VCaP (cell line): ENCODE results near the gene ILF3.

ENCODE experiments used
- H3K27ac ChIP-seq: fragments of 450-650 bp; 2 replicates; pipeline ENCODE4 v1.5.1; 2017
- TF ChIP-seq, protein P1 (sequence below): fragments of 450-650 bp; conservative IDR thresholded peaks from 2 replicates; pipeline ENCODE4 v1.5.1; 2017; ENCODE audit warnings: mild to moderate bottlenecking, moderate library complexity

ILF3 gene

GRCh38 chr19:10653732-10654609 lies at the start of gene ILF3:
Gene ILF3 (plus strand): TSS chr19:10654346. CDS start chr19:10670606, 16,260 bp downstream.
- peak within 1 kb of the TSS; percentile 95 for H3K27ac ChIP-seq

GRCh38 chr19:10604460-10604980 lies 49.6 kb upstream of the ILF3 start:
- TF ChIP-seq, protein P1, sequence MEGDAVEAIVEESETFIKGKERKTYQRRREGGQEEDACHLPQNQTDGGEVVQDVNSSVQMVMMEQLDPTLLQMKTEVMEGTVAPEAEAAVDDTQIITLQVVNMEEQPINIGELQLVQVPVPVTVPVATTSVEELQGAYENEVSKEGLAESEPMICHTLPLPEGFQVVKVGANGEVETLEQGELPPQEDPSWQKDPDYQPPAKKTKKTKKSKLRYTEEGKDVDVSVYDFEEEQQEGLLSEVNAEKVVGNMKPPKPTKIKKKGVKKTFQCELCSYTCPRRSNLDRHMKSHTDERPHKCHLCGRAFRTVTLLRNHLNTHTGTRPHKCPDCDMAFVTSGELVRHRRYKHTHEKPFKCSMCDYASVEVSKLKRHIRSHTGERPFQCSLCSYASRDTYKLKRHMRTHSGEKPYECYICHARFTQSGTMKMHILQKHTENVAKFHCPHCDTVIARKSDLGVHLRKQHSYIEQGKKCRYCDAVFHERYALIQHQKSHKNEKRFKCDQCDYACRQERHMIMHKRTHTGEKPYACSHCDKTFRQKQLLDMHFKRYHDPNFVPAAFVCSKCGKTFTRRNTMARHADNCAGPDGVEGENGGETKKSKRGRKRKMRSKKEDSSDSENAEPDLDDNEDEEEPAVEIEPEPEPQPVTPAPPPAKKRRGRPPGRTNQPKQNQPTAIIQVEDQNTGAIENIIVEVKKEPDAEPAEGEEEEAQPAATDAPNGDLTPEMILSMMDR = no peak
- H3K27ac ChIP-seq = peak overlapping the region; percentile 39

More at GRCh38 chr19:10653732-10654609, at the start of gene ILF3:
- TF ChIP-seq, protein P1 = no peak

DNA sequence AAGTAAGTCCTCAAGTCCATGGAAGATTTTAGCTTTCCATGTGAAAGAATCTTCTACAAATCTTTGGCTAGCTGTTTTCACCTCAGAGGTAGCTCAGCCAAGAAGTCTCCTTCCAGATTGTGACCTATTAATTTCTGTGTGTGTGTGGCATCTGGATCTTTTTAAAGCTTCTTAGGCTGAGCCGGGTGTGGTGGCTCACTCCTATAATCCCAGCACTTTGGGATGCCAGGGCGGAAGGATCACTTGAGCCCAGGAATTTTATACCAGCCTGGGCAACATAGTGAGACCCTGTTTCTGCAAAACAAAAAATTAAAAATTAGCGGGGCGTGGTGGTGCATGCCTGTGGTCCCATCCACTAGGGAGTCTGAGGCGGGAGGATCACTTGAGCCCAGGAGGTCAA lies 42.2 kb upstream of the ILF3 start:
- H3K27ac ChIP-seq = no peak overlapping the region
- TF ChIP-seq, protein P1 = no peak

- TF ChIP-seq, protein P1 = no peak
- H3K27ac ChIP-seq = no peak overlapping the region
Observed at GRCh38 chr19:10612499-10613119, 41.5 kb upstream of the ILF3 start.

DNA sequence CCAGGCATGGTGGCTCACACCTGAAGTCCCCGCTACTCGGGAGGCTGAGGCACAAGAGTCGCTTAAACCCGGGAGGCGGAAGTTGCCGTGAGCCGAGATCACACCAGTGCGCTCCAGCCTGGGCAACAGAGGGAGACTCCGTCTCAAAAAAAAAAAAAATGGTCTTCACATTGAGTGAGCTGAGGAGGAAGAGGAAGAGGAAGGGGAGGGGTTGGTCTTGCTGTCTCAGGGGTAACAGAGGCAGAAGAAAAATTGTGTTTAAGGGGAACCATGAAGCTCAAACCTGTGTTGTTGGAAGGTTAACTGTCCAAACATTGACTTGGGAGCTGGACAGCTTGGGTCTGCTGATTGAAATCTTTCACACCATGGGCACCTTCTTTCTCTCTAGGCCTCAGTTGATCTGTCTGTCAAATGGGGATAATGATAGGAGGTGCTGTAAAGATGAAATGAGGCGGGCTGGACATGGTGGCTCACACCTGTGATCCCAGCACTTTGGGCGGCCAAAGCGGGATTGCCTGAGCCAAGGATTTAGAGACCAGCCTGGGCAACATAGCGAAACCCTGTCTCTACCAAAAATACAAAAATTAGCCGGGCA lies 38.6 kb upstream of the ILF3 start:
- H3K27ac ChIP-seq = no peak overlapping the region
- TF ChIP-seq, protein P1 = no peak

GRCh38 chr19:10617409-10618121 lies 36.6 kb upstream of the ILF3 start:
- TF ChIP-seq, protein P1 = no peak
- H3K27ac ChIP-seq = peak overlapping the region; percentile 54
